ENCODE data around the gene ZSCAN9. TPM values are rescaled to one million over a fixed set of nuclear protein-coding genes. Genes with fewer than 3 reads are reported as not detected.
A peak's percentile ranks its signal among the peaks of the same experiment; 100 is the strongest.

ZSCAN9 gene
- total RNA-seq, 1 experiment from 2014 or later, result 14.4 TPM

GRCh38 chr6:28218312-28219248, 6.5 kb upstream of the ZSCAN9 start:
- ChIA-PET POLR2A (interaction anchor here (0.6 to 0.8 kb wide), 5 partner anchors 14 to 619 kb away, joined by 3 to 18 read pairs (median 4); no protein-coding TSS in a partner anchor), CTCF (interaction anchor here (0.7 kb wide), 1 partner anchor 76 kb away, joined by 3 read pairs; no protein-coding TSS in a partner anchor)
- no peaks in the 10 kb centered on the region for H3K9me3 ChIP-seq (ENCODE audit: control insufficient read depth, insufficient read depth, low read depth, low read length)
- in situ Hi-C loops (cut with HindIII; ENCODE audit: low pct_unique_long_range_greater_than_20kb, low sequenced_read_pairs), result no loop called here
- intact Hi-C loops (cut with micrococcal nuclease; ENCODE audit: unreplicated experiment), result no loop called here
- peak overlapping the region; percentile 55 to 77 for H3K4me3 ChIP-seq (ENCODE audit: low read depth in 2 of 2, low read length in 2 of 2)
- no peaks in the 10 kb centered on the region for H3K36me3 ChIP-seq (ENCODE audit: control insufficient read depth, insufficient read depth, low read length)
- H3K27ac ChIP-seq (ENCODE audit: low read length), result peak overlapping the region; percentile 92
- H3K27me3 ChIP-seq (ENCODE audit: control insufficient read depth, insufficient read depth, low read length), result no peaks in the 10 kb centered on the region
- TSS peak; percentile 96 for BruUV-seq (replicated peaks)
- DNase-seq (ENCODE audit: low read depth, low spot score), result no peak
- peak; percentile 90 for ATAC-seq
- H3K4me1 ChIP-seq (ENCODE audit: control insufficient read depth, insufficient read depth, low read length), result peaks cover 33% of the 10 kb centered on the region
- TF ChIP-seq POLR2AphosphoS5 (IDR thresholded peaks at IDR 0.05; ENCODE audit: low read depth, low read length) (peak; percentile 71; the same call in 1 of the 2 replicates), REST (IDR thresholded peaks at IDR 0.05; ENCODE audit: insufficient read depth in 1 of 2, low read depth in 2 of 2, low read length in 1 of 2) (no peak), TCF7L2 (IDR thresholded peaks at IDR 0.05; ENCODE audit: low read depth, low read length) (0 out of 2 replicates have a peak, but pooled peaks have one; percentile 31)

GRCh38 chr6:28220257-28221133, 4.6 kb upstream of the ZSCAN9 start:
- H3K9me3 ChIP-seq (ENCODE audit: control insufficient read depth, insufficient read depth, low read depth, low read length), result no peaks in the 10 kb centered on the region
- ChIA-PET CTCF (interaction anchor here (0.7 to 1.4 kb wide), 2 partner anchors 135 to 168 kb away, joined by 3 to 6 read pairs; no protein-coding TSS in a partner anchor), POLR2A (no interaction called here)
- ATAC-seq, result no peak
- TF ChIP-seq TCF7L2 (IDR thresholded peaks at IDR 0.05; ENCODE audit: low read depth, low read length), result no peak
- no peak for TF ChIP-seq SIN3A (IDR thresholded peaks at IDR 0.05; ENCODE audit: borderline replicate concordance, insufficient read depth, low read depth, low read length)
- no peak for TF ChIP-seq POLR2AphosphoS5 (IDR thresholded peaks at IDR 0.05; ENCODE audit: low read depth, low read length)
- no peak for TF ChIP-seq CTCF (IDR thresholded peaks at IDR 0.05)
- TF ChIP-seq REST (IDR thresholded peaks at IDR 0.05; ENCODE audit: insufficient read depth in 1 of 2, low read depth in 2 of 2, low read length in 1 of 2), result no peak
- intact Hi-C loops (cut with micrococcal nuclease; ENCODE audit: unreplicated experiment) (loop anchor here (2.0 to 5.0 kb wide), 2 partner anchors 117 to 136 kb away; partner anchors contain the start of gene ZSCAN31), in situ Hi-C loops (cut with HindIII; ENCODE audit: low pct_unique_long_range_greater_than_20kb, low sequenced_read_pairs) (no loop called here)
- no TSS peak for BruUV-seq (replicated peaks)
- DNase-seq (ENCODE audit: low read depth, low spot score), result no peak
- peak overlapping the region; percentile 51; the same call in 1 of the 2 replicates for H3K27ac ChIP-seq (ENCODE audit: low read length)
- H3K27me3 ChIP-seq (ENCODE audit: control insufficient read depth, insufficient read depth, low read length), result no peaks in the 10 kb centered on the region
- H3K4me3 ChIP-seq (ENCODE audit: low read depth in 2 of 2, low read length in 2 of 2), result no peak overlapping the region
- H3K4me1 ChIP-seq (ENCODE audit: control insufficient read depth, insufficient read depth, low read length), result peaks cover 37% of the 10 kb centered on the region
- no peaks in the 10 kb centered on the region; the same call in 1 of the 2 replicates for H3K36me3 ChIP-seq (ENCODE audit: control insufficient read depth, insufficient read depth, low read length)
